Colonic mucosa (tissue), 4 donors: ENCODE results near the gene THBS4. TPM values are rescaled to one million over a fixed set of nuclear protein-coding genes. Genes with fewer than 3 reads are reported as not detected.

ENCODE experiments used
- DNase-seq: peaks from one replicate; pipeline ENCODE4 v3.0.0-alpha.2; 2020
- H3K27ac ChIP-seq: fragments of 200-600 bp; one replicate; pipeline ENCODE4 v1.8.0; 2021
- H3K27me3 ChIP-seq: fragments of 200-600 bp; one replicate; pipeline ENCODE4 v1.8.0; 2021
- H3K36me3 ChIP-seq: fragments of 200-600 bp; one replicate; pipeline ENCODE4 v1.8.0; 2021
- H3K4me1 ChIP-seq: fragments of 200-600 bp; one replicate; pipeline ENCODE4 v1.8.0; 2021; ENCODE audit warnings: mild to moderate bottlenecking
- H3K4me3 ChIP-seq: fragments of 200-600 bp; one replicate; pipeline ENCODE4 v1.8.0; 2021
- H3K9ac ChIP-seq, 2 donors: one replicate each; pipeline ENCODE4 v1.7.0; 2013; ENCODE audit warnings: control low read depth in 2 of 2, low read depth in 2 of 2, low read length in 2 of 2
- H3K9me3 ChIP-seq: fragments of 200-600 bp; one replicate; pipeline ENCODE4 v1.8.0; 2021
- CTCF ChIP-seq: fragments of 200-600 bp; IDR thresholded peaks from one replicate; pipeline ENCODE4 v1.8.0; 2022; ENCODE audit warnings: antibody characterized with exemption, mild to moderate bottlenecking
- intact Hi-C: fragments of 100-400 bp; cut with DNase I; formaldehyde crosslinking; loops from one replicate; pipeline ENCODE4 v1.14.1; 2022
- total RNA-seq, 2 donors: library from RNA; stranded (reverse); fragmentation: NEBNext Ultra II Directional in 1 of 2; extraction: Animal tissue kit (Norgen Biotek cat#: 25700) in 1 of 2; gene quantifications; one replicate each; pipeline ENCODE4 v1.2.1, GENCODE V29; 2021
- donor health status: healthy.
- donor health status: DM: no; HTN: no; CAD: no.
- donor health status: DM: no; HTN: no; CAD: no.

THBS4 gene
- total RNA-seq, 2 donors from 2014 or later: 0.27 to 9.1 TPM

GRCh38 chr5:80057921-80058320 lies 22.8 kb downstream of the THBS4 start:
- Histone ChIP-seq H3K9ac (no peak overlapping the region), H3K36me3 (no peaks in the 10 kb centered on the region), H3K9me3 (no peaks in the 10 kb centered on the region), H3K4me3 (no peak overlapping the region), H3K4me1 (no peaks in the 10 kb centered on the region), H3K27ac (no peak overlapping the region), H3K27me3 (no peaks in the 10 kb centered on the region)
- TF ChIP-seq CTCF: no peak
- no peak for DNase-seq
- intact Hi-C loops: no loop called here

- Histone ChIP-seq H3K27ac (no peak overlapping the region), H3K4me1 (no peaks in the 10 kb centered on the region), H3K9ac (no peak overlapping the region), H3K27me3 (no peaks in the 10 kb centered on the region), H3K36me3 (no peaks in the 10 kb centered on the region), H3K9me3 (no peaks in the 10 kb centered on the region), H3K4me3 (no peak overlapping the region)
- intact Hi-C loops: no loop called here
- TF ChIP-seq CTCF: no peak
- DNase-seq: no peak
Observed at GRCh38 chr5:80059354-80059980, 24.3 kb downstream of the THBS4 start.

- TF ChIP-seq CTCF: no peak
- Histone ChIP-seq H3K4me1 (no peaks in the 10 kb centered on the region), H3K9ac (no peak overlapping the region), H3K9me3 (no peaks in the 10 kb centered on the region), H3K27me3 (no peaks in the 10 kb centered on the region), H3K27ac (no peak overlapping the region), H3K4me3 (no peak overlapping the region), H3K36me3 (no peaks in the 10 kb centered on the region)
- intact Hi-C loops: no loop called here
- no peak for DNase-seq
Observed at GRCh38 chr5:80060966-80061365, 25.8 kb downstream of the THBS4 start.

- no peak overlapping the region for H3K27ac ChIP-seq
Observed at GRCh38 chr5:80061547-80061946, 26.4 kb downstream of the THBS4 start.

GRCh38 chr5:80064124-80064523 lies 29.0 kb downstream of the THBS4 start:
- no peaks in the 10 kb centered on the region for H3K36me3 ChIP-seq
- intact Hi-C loops: no loop called here

More at GRCh38 chr5:80061547-80061946, 26.4 kb downstream of the THBS4 start:
- H3K4me1 ChIP-seq: no peaks in the 10 kb centered on the region
- no peak for TF ChIP-seq CTCF
- DNase-seq: no peak
- H3K27me3 ChIP-seq: no peaks in the 10 kb centered on the region
- H3K4me3 ChIP-seq: no peak overlapping the region
- H3K36me3 ChIP-seq: no peaks in the 10 kb centered on the region
- intact Hi-C loops: no loop called here
- H3K9me3 ChIP-seq: no peaks in the 10 kb centered on the region
- no peak overlapping the region for H3K9ac ChIP-seq

More at GRCh38 chr5:80064124-80064523, 29.0 kb downstream of the THBS4 start:
- TF ChIP-seq CTCF: no peak
- Histone ChIP-seq H3K27ac (no peak overlapping the region), H3K4me1 (no peaks in the 10 kb centered on the region), H3K4me3 (no peak overlapping the region), H3K9ac (no peak overlapping the region), H3K9me3 (no peaks in the 10 kb centered on the region), H3K27me3 (no peaks in the 10 kb centered on the region)
- DNase-seq: no peak
